ENCODE results near the gene MTCH1.
"Not testable (repeated sequence)": the region's sequence is repeated elsewhere in the genome, so short reads cannot be mapped to it uniquely, and the experiment has no call there.

MTCH1 gene

GRCh38 chr6:36940027-36940426, 46.0 kb downstream of the MTCH1 start:
- TF ChIP-seq, protein P1, sequence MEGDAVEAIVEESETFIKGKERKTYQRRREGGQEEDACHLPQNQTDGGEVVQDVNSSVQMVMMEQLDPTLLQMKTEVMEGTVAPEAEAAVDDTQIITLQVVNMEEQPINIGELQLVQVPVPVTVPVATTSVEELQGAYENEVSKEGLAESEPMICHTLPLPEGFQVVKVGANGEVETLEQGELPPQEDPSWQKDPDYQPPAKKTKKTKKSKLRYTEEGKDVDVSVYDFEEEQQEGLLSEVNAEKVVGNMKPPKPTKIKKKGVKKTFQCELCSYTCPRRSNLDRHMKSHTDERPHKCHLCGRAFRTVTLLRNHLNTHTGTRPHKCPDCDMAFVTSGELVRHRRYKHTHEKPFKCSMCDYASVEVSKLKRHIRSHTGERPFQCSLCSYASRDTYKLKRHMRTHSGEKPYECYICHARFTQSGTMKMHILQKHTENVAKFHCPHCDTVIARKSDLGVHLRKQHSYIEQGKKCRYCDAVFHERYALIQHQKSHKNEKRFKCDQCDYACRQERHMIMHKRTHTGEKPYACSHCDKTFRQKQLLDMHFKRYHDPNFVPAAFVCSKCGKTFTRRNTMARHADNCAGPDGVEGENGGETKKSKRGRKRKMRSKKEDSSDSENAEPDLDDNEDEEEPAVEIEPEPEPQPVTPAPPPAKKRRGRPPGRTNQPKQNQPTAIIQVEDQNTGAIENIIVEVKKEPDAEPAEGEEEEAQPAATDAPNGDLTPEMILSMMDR (IDR thresholded peaks at IDR 0.05; ENCODE audit: extremely low read depth, missing control alignments): no peak
- DNase-seq (ENCODE audit: low spot score): no peak

DNA sequence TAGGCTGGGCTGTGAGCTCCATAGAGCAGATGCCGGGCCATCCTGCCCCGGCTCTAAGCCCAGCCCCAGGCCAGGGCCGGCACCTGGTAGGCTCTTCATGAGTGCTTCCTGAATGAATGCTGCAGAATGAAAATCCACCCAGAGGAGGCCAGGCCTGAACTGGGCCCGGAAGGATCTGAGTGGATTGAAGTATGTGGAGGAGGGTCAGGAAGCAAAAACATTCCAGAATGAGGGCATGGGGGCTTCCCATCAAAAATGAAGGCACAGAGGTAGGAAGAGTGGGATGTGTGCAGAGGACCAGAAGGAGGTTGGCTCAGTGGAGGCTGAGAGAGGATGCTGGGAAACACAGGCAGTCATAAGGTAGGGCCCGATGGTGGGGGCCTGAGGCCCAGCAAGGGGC, 47.0 kb downstream of the MTCH1 start:
- DNase-seq (ENCODE audit: low spot score): not testable (repeated sequence)

- DNase-seq (ENCODE audit: low spot score): no peak
- TF ChIP-seq, protein P1 (IDR thresholded peaks at IDR 0.05; ENCODE audit: extremely low read depth, missing control alignments): no peak
Observed at GRCh38 chr6:36938536-36938935, 47.5 kb downstream of the MTCH1 start.

GRCh38 chr6:36937896-36938295, 48.1 kb downstream of the MTCH1 start:
- no peak for DNase-seq (ENCODE audit: low spot score)
- TF ChIP-seq, protein P1 (IDR thresholded peaks at IDR 0.05; ENCODE audit: extremely low read depth, missing control alignments): no peak

- TF ChIP-seq, protein P1 (IDR thresholded peaks at IDR 0.05; ENCODE audit: extremely low read depth, missing control alignments): no peak
Observed at GRCh38 chr6:36936824-36937223, 49.2 kb downstream of the MTCH1 start.

DNA sequence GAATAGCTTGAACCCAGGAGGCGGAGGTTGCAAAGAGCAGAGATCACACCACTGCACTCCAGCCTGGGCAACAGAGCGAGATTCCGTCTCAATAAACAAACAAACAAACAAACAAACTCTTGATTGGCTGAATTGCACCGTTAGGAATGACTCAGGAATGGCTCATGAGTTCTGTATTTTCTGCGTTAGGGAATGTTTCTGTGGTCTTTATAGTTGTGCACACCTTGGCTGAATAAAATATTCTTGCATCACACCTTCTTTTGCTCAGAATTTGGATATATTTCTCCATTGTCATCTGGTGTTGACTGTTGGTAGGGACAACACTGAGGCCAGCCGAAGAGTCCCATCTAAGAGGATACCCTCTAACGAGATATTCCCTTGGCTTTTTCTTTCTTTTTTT, 51.1 kb downstream of the MTCH1 start:
- TF ChIP-seq, protein P1 (IDR thresholded peaks at IDR 0.05; ENCODE audit: extremely low read depth, missing control alignments): no peak
- DNase-seq (ENCODE audit: low spot score): no peak

More at GRCh38 chr6:36936824-36937223, 49.2 kb downstream of the MTCH1 start:
- DNase-seq (ENCODE audit: low spot score): no peak

GRCh38 chr6:36933519-36933918, 52.5 kb downstream of the MTCH1 start:
- no peak for DNase-seq (ENCODE audit: low spot score)
- TF ChIP-seq, protein P1 (IDR thresholded peaks at IDR 0.05; ENCODE audit: extremely low read depth, missing control alignments): no peak

- TF ChIP-seq, protein P1 (IDR thresholded peaks at IDR 0.05; ENCODE audit: extremely low read depth, missing control alignments): no peak
- DNase-seq (ENCODE audit: low spot score): no peak
Observed at GRCh38 chr6:36933102-36933501, 52.9 kb downstream of the MTCH1 start.
